ENCODE measurements around the gene C12orf42.

- TF ChIP-seq CTCF (IDR thresholded peaks at IDR 0.05): no peak
- TF ChIP-seq EP300 (IDR thresholded peaks at IDR 0.05): no peak
Measured at GRCh38 chr12:103422328-103422727, 73.4 kb downstream of the C12orf42 start.

Data from sigmoid colon (tissue), 4 donors.